Heart left ventricle (tissue), 13 donors: ENCODE measurements around the gene ARHGEF11.

Source experiments
- CTCF ChIP-seq, 12 donors: fragments of 200-600 bp; sonication (generic) in 4 of 12; IDR thresholded peaks; one replicate each; pipeline versions ENCODE4 v1.5.0 to v1.8.0; 2018 to 2022; ENCODE audit warnings: antibody characterized with exemption in 12 of 12, mild to moderate bottlenecking in 5 of 12
- POLR2A ChIP-seq, 2 donors: fragments of 450-650 bp; IDR thresholded peaks; one replicate each; pipeline ENCODE4 v1.6.1; 2017; ENCODE audit warnings: antibody characterized with exemption in 2 of 2, mild to moderate bottlenecking in 2 of 2, moderate library complexity in 2 of 2
- donor health status: ischemic (EF 13 %, LVEDD 7.1; RV severe dilation, severe dysfunction).
- donor health status: DM: no; HTN: yes; CAD: no.
- donor health status: DM: no; HTN: no; CAD: no.
- donor health status: ischemic (EF 25% LVEDD 6.9; RV normal size, moderate dysfunction).
- donor health status: ischemic (EF 25% LVEDD 5.7; RV mildly dilated, moderate dysfunction).
- donor health status: ischemic (EF 35%, LVEDD 5.7; RV mildly dilated, moderate dysfunction).
- donor health status: nonischemic (EF 11% LVEDD 7.7; RV severe dilation, severe dysfunction).
- donor health status: DM: yes; HTN: yes; CAD: no.
- donor health status: PGD.
- donor health status: ischemic (EF 29% LVEDD 5.4; RV normal size, mild dysfunction).
- donor health status: nonischemic (EF 23%, LVEDD 6.1; RV moderate dilation, normal function).

- TF ChIP-seq CTCF (IDR thresholded peaks at IDR 0.05) (no peak), POLR2A (IDR thresholded peaks at IDR 0.05) (no peak)
Measured at GRCh38 chr1:157007306-157007705, 38.2 kb downstream of the ARHGEF11 start.
